ENCODE measurements around the gene GLP1R.

Gene GLP1R

DNA sequence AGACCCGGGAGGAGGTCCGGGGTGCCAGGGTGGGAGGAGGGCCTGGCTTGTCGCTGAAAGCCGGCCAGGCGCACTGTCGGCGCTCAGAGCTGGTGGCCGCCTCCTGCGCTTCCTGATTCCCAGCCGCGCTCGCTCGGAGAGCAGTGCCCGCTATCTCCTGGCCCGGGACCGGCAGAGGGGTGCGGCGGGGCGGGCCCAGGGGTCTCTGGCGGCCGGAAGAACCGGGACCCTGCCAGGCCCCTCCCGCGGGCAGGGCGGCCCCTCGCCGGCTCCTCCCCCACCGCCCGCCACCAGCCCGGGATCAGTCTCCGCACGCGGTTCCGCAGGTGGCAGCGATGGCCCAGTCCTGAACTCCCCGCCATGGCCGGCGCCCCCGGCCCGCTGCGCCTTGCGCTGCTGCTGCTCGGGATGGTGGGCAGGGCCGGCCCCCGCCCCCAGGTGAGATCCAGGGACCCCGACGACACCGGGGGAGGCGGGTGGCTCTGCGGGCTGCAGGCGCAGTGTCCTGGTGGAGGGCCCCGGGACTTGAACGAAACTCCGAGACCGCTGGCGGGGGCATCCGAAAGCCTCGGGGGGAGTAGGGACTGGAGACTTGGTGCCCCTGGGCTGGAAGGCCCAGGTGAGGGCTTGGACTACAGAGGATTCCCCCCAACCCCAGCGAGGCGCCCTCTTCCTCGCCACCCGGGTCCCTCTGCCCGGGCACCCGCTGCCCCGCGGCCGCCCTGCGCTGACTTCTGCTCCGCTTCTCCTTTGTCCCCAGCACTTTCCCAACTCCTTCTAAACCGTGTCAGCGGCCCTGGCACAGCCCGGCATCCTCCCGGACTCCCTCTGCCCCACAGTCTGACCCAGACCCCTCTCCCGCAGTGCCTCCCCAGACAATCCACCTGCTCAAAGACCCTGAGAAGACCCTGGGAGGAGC is at the start of gene GLP1R:
Gene GLP1R, plus strand, starts transcription at position 301 of the 919 bp plus-strand sequence. Its CDS starts 60 bp downstream, at position 361.
- DNase-seq (ENCODE audit: low read depth) = no peak

GRCh38 chr6:39003072-39003471 is 45.5 kb upstream of the GLP1R start:
- DNase-seq (ENCODE audit: low read depth) = no peak

- no peak for DNase-seq (ENCODE audit: low read depth)
Observed at GRCh38 chr6:39003492-39003891, 45.1 kb upstream of the GLP1R start.

- DNase-seq (ENCODE audit: low read depth) = no peak
Observed at GRCh38 chr6:39004801-39005200, 43.8 kb upstream of the GLP1R start.

DNA sequence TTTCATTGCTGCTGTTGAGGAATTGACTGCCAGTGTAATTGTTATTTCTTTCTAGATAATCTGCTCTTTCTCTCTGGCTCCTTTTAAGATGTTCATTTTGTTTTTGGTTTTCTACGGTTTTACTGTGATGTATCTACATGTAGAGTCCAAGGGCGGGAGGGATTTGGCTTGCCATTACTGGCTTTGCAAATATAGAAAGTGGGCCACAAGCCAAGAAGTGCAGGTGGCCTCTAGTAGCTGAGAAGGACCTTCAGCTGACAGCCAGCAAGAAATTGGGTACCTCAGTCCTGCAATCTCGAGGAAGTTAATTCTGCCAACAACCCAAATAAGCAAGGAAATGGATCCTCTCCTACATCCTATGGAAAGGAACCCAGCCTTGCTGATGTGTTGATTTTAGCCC is 42.8 kb upstream of the GLP1R start:
- no peak for DNase-seq (ENCODE audit: low read depth)

DNA sequence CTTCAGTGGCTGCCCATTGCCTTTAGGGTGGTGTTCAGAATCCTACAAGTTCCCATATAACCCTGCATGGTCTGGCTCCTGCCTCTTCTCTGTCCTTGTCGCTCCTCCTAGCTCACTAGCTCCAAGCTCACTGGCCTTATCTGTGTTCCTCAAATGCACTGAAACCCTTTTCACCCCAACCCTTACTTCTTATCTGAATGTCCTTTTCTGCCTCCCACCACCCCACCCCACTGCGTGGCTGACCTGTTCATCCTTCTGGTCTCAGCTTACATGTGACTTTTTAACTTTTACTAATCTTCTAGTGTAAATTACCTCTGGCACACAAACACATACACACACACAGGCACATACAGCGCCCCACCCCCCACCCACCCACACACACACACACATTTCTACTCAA is 41.0 kb upstream of the GLP1R start:
- no peak for DNase-seq (ENCODE audit: low read depth)

DNA sequence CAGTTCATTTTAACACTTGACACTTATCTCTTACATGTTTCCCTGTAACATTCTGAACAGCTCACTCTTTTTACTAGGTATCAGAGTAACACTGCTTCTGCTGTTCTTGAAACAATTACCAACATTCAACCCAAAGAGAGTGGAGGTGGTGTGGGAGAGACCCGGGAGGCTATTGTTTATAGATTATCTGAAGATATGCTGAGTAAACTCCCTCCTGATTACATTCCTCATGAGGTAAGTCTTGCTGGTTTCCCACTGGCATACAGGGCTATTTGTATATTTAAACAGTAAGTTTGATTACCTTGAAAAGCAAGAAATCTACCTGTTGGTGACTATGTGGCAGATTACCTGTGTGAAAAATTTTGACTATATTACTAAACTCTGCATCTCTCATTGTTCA is 39.8 kb upstream of the GLP1R start:
- no peak for DNase-seq (ENCODE audit: low read depth)

- DNase-seq (ENCODE audit: low read depth) = no peak
Observed at GRCh38 chr6:39009476-39009875, 39.1 kb upstream of the GLP1R start.

DNA sequence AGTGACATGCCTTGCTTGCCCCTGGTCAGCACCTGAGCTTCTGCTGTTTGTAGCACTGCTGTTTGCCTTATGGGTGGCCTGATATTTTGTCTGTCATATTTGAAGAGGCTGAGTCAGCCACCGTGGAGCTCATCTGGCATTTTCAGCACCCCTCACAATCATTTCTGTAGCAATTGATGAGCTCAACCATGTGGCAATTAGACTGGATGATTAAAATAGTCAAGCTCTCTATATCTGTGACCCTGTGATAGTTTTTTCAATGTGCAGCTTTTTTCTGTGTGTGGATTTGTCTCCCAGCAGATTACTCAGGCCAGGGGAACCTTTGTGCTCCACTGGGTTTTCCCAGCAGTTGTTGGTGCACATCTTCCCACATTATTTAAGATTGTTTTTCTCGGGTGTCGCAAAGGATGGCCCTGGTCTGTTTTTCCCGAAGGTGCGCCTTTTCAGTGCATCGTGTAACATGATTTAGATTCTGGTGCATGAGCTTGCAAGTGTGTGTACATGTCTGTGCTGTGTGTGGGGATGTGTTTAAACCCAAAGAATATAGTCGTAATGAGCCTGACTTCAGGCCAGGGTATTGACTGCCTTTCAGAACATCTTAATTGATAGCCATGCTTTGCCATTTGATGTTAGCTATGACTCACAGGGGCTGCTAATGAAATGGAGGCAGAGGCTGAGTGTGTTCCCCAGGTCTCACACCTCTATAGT is 31.6 kb upstream of the GLP1R start:
- no peak for DNase-seq (ENCODE audit: low read depth)

GRCh38 chr6:39017547-39017880 is 31.1 kb upstream of the GLP1R start:
- DNase-seq (ENCODE audit: low read depth) = no peak

GRCh38 chr6:39018103-39018502 is 30.5 kb upstream of the GLP1R start:
- no peak for DNase-seq (ENCODE audit: low read depth)

GRCh38 chr6:39020136-39020535 is 28.4 kb upstream of the GLP1R start:
- DNase-seq (ENCODE audit: low read depth) = no peak

DNA sequence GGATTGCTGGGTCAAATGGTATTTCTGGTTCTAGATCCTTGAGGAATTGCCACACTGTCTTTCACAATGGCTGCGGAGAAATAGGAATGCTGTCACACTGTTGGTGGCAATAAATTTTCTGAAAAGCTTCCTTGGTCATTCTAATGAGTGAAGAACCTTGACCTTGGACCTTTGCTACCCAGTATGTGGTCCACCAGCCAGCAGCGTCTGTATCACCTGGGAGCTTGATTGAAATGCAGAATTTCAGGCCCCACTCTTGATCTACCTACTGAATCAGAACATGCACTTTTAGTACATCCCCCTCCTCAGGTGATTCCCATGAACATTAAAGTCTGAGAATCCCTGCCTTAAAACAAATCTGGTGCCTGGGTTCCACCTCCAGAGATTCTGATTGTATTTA is 27.5 kb upstream of the GLP1R start:
- no peak for DNase-seq (ENCODE audit: low read depth)

GRCh38 chr6:39021779-39022178 is 26.8 kb upstream of the GLP1R start:
- no peak for DNase-seq (ENCODE audit: low read depth)

DNA sequence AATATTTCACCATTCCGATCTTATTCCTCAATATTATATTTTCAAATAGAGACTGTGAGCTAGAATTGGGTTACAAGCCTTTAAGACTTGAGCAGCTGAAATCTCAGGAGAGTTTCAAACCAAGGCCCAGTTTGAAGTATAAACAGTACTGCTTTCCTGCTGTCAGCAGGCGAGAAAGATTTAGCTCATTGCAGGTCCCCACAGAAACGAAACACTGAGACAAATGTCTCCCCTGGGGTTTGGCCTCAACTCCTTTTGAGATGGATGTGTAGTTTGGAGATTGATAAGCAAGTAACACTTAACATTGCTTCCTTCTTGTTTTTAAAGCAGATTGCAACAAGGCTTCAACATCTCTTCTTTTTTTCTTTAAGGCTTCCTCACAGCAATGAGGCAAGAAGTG is 22.4 kb upstream of the GLP1R start:
- DNase-seq (ENCODE audit: low read depth) = no peak

DNA sequence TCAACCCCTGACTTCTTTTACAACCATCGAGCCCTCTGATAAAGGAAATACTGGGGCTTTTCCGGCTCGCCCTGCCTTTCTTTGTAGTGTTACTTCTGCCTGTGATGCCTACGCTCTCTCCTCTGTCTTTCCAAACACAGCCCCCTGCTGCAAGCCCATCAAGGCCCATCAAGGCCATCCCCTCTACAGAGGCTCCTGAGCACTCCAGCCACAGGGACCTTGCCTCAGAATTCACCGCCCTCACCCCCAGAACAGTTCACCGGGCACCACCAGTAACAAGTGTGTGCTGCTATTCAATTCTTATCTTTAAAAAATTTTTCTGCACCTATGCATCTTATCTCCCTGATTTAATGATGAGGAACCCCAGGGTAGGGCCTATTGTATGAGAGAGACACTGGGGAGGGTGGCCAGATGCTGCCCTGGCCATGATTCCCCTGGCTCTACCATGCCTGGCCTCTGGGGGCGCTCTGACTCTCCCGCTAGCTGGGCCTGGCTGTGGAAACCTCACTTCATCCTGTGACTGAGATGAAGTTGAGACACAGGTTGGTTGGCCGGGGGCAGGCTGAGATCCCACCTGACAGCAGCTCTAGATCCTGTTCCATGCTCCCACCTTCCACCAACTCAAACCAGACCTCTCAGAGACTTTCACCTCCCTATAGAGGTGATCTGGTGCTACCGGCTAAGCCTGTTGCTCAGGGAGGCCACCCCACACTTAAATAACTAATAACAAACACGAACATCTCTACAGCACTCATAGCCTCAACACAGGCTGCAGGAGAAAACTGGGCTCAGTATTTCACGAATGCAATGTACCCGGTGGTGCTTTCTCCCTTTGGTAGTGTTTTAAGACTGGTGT is 19.2 kb upstream of the GLP1R start:
- DNase-seq (ENCODE audit: low read depth) = peak; percentile 33

GRCh38 chr6:39035681-39036080 is 12.9 kb upstream of the GLP1R start:
- DNase-seq (ENCODE audit: low read depth) = no peak

DNA sequence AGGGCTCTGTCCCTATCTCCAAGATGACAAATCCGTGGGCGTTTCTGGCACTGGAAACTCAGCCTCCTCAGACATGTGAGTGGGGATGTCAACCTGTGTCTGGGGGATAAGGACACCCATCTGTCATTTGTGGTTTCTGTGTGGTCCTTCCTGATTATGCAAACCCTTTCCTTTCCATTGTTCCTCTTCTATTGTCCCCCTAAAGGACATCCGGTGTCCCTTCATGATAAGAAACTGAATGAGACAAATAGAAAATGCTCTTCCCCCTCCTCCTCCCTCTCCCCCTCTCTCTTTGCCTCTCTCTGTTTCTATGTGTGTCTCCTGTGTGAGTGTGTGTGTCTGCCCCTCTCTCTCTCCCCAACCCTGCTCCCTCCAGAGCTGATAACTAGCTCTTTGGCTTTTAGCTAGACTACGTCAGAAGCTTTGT is 11.5 kb upstream of the GLP1R start:
- no peak for DNase-seq (ENCODE audit: low read depth)

GRCh38 chr6:39037707-39038106 is 10.9 kb upstream of the GLP1R start:
- no peak for DNase-seq (ENCODE audit: low read depth)

DNA sequence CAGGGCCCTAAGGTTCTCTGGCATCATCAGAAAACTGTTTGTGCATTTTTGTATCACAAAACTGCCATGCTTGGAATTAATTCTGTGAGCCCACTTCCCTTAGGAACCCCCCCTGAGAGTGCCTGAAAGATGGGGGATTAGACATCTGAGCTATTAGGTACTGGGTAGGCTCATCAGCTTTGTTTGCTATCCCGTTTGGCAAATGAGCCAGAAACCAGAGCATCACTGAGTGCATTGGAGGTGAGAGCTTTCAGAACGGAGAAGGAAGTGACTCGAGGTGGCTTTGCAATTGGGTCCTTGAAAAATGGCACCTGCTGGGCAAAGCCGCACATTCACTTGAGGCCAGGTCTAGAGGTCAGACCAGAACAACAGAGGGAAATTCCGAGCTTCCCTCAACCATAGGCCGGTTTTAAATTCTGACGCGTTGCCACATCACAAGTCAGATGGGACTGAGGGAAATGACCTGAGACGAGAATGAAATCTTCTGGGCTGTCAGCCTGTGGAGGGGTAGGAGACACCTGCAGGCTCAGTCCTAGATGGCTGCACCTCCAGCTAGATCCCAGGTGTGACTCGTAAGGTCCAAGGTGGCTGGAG is 8.4 kb upstream of the GLP1R start:
- DNase-seq (ENCODE audit: low read depth) = no peak

DNA sequence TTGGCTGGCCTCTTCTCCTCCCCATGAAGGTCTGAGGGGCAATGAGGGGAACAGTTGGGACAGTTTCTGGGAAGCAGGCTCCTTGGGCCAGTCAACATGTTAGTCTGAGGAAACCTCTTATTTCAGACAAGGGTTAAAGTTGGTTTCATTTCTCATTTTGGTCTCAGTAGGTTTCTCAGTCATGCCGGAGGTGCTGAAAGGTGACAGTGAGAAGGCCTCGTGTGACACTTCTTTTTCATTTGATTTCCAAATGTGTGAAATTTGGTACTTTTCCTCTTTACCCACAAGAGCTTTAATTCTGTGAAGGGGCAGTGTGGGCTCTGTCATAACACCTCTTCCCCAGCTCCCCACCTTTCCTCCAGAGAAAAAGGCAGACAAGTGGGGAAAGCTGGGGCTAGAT is 7.5 kb upstream of the GLP1R start:
- DNase-seq (ENCODE audit: low read depth) = no peak

GRCh38 chr6:39043776-39044175 is 4.8 kb upstream of the GLP1R start:
- no peak for DNase-seq (ENCODE audit: low read depth)

Data from stimulated activated CD8-positive, alpha-beta memory T cell treated with anti-CD3 and anti-CD28 coated beads, Interleukin-4, amount 100 ng/mL, for 24 hours (primary cell).